ENCODE results near the gene HK1.

The HK1 gene

DNA sequence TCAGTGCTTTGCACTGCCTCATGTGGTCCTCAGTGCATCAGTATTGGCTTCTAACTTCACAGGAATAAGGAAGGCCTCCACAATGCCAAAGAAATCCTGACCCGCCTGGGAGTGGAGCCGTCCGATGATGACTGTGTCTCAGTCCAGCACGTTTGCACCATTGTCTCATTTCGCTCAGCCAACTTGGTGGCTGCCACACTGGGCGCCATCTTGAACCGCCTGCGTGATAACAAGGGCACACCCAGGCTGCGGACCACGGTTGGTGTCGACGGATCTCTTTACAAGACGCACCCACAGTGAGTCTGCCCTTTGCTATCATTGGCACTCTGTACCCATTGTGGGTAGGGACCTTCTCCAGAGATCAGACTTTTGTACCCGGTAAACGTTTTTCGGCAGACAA is 101.5 kb downstream of the HK1 start:
- Histone ChIP-seq H3K27ac (ENCODE audit: low read depth in 2 of 2, low read length in 2 of 2) (no peak overlapping the region), H3K27me3 (ENCODE audit: control insufficient read depth in 2 of 2, insufficient read depth in 2 of 2, low read length in 2 of 2) (no peaks in the 10 kb centered on the region), H3K9me3 (ENCODE audit: control insufficient read depth in 2 of 2, low read length in 2 of 2) (no peaks in the 10 kb centered on the region), H3K4me1 (ENCODE audit: control insufficient read depth in 2 of 2, insufficient read depth in 2 of 2, low read length in 2 of 2) (no peaks in the 10 kb centered on the region), H3K9ac (ENCODE audit: low read depth in 1 of 2, low read length in 2 of 2) (no peak overlapping the region), H3K36me3 (ENCODE audit: control insufficient read depth in 2 of 2, insufficient read depth in 2 of 2, low read length in 2 of 2) (peaks cover 57 to 68% of the 10 kb centered on the region in 2 donors), H3K4me3 (ENCODE audit: low read length in 2 of 2) (no peak overlapping the region)

GRCh38 chr10:69382382-69383117 is 104.3 kb downstream of the HK1 start:
- H3K27ac ChIP-seq (ENCODE audit: low read depth in 2 of 2, low read length in 2 of 2), result no peak overlapping the region
- no peaks in the 10 kb centered on the region for H3K9me3 ChIP-seq (ENCODE audit: control insufficient read depth in 2 of 2, low read length in 2 of 2)
- peaks cover 50 to 69% of the 10 kb centered on the region in 2 donors for H3K36me3 ChIP-seq (ENCODE audit: control insufficient read depth in 2 of 2, insufficient read depth in 2 of 2, low read length in 2 of 2)
- no peak overlapping the region for H3K9ac ChIP-seq (ENCODE audit: low read depth in 1 of 2, low read length in 2 of 2)
- H3K4me1 ChIP-seq (ENCODE audit: control insufficient read depth in 2 of 2, insufficient read depth in 2 of 2, low read length in 2 of 2), result peaks cover 4 to 5% of the 10 kb centered on the region in 2 donors
- no peak overlapping the region for H3K4me3 ChIP-seq (ENCODE audit: low read length in 2 of 2)
- H3K27me3 ChIP-seq (ENCODE audit: control insufficient read depth in 2 of 2, insufficient read depth in 2 of 2, low read length in 2 of 2), result no peaks in the 10 kb centered on the region

GRCh38 chr10:69383558-69383957 is 105.3 kb downstream of the HK1 start:
- H3K27me3 ChIP-seq (ENCODE audit: control insufficient read depth in 2 of 2, insufficient read depth in 2 of 2, low read length in 2 of 2), result no peaks in the 10 kb centered on the region
- H3K9me3 ChIP-seq (ENCODE audit: control insufficient read depth in 2 of 2, low read length in 2 of 2), result no peaks in the 10 kb centered on the region
- no peak overlapping the region for H3K27ac ChIP-seq (ENCODE audit: low read depth in 2 of 2, low read length in 2 of 2)
- H3K9ac ChIP-seq (ENCODE audit: low read depth in 1 of 2, low read length in 2 of 2), result no peak overlapping the region
- no peak overlapping the region for H3K4me3 ChIP-seq (ENCODE audit: low read length in 2 of 2)
- peaks cover 4 to 5% of the 10 kb centered on the region in 2 donors for H3K4me1 ChIP-seq (ENCODE audit: control insufficient read depth in 2 of 2, insufficient read depth in 2 of 2, low read length in 2 of 2)
- peaks cover 52 to 70% of the 10 kb centered on the region in 2 donors for H3K36me3 ChIP-seq (ENCODE audit: control insufficient read depth in 2 of 2, insufficient read depth in 2 of 2, low read length in 2 of 2)

DNA sequence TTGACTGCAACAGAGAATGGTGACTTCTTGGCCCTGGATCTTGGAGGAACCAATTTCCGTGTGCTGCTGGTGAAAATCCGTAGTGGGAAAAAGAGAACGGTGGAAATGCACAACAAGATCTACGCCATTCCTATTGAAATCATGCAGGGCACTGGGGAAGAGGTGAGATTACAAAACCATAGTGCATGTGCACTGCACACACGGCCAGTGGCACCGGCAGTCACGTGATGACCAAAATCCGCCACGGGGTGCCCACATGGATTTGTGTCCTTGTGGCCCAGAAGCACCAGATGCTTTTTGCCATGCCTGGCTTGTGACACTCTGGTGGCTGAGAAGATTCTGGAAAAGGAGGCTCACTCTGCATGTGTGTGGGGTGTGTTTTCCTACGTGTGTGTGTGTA is 106.0 kb downstream of the HK1 start:
- H3K9ac ChIP-seq (ENCODE audit: low read depth in 1 of 2, low read length in 2 of 2), result no peak overlapping the region
- H3K4me1 ChIP-seq (ENCODE audit: control insufficient read depth in 2 of 2, insufficient read depth in 2 of 2, low read length in 2 of 2), result peaks cover 4 to 5% of the 10 kb centered on the region in 2 donors
- H3K4me3 ChIP-seq (ENCODE audit: low read length in 2 of 2), result no peak overlapping the region
- H3K9me3 ChIP-seq (ENCODE audit: control insufficient read depth in 2 of 2, low read length in 2 of 2), result no peaks in the 10 kb centered on the region
- H3K36me3 ChIP-seq (ENCODE audit: control insufficient read depth in 2 of 2, insufficient read depth in 2 of 2, low read length in 2 of 2), result peaks cover 58 to 73% of the 10 kb centered on the region in 2 donors
- no peak overlapping the region for H3K27ac ChIP-seq (ENCODE audit: low read depth in 2 of 2, low read length in 2 of 2)
- no peaks in the 10 kb centered on the region for H3K27me3 ChIP-seq (ENCODE audit: control insufficient read depth in 2 of 2, insufficient read depth in 2 of 2, low read length in 2 of 2)

GRCh38 chr10:69385454-69386350 is 107.4 kb downstream of the HK1 start:
- H3K27ac ChIP-seq (ENCODE audit: low read depth in 2 of 2, low read length in 2 of 2), result peak overlapping the region; percentile 48 to 50

GRCh38 chr10:69387500-69387899 is 109.2 kb downstream of the HK1 start:
- H3K9me3 ChIP-seq (ENCODE audit: control insufficient read depth in 2 of 2, low read length in 2 of 2), result no peaks in the 10 kb centered on the region
- H3K36me3 ChIP-seq (ENCODE audit: control insufficient read depth in 2 of 2, insufficient read depth in 2 of 2, low read length in 2 of 2), result peaks cover 44 to 70% of the 10 kb centered on the region in 2 donors
- no peaks in the 10 kb centered on the region for H3K27me3 ChIP-seq (ENCODE audit: control insufficient read depth in 2 of 2, insufficient read depth in 2 of 2, low read length in 2 of 2)
- H3K4me1 ChIP-seq (ENCODE audit: control insufficient read depth in 2 of 2, insufficient read depth in 2 of 2, low read length in 2 of 2), result peaks cover 4 to 5% of the 10 kb centered on the region in 2 donors
- no peak overlapping the region for H3K27ac ChIP-seq (ENCODE audit: low read depth in 2 of 2, low read length in 2 of 2)
- H3K4me3 ChIP-seq (ENCODE audit: low read length in 2 of 2), result no peak overlapping the region
- H3K9ac ChIP-seq (ENCODE audit: low read depth in 1 of 2, low read length in 2 of 2), result no peak overlapping the region

More at GRCh38 chr10:69385454-69386350, 107.4 kb downstream of the HK1 start:
- Histone ChIP-seq H3K9ac (ENCODE audit: low read depth in 1 of 2, low read length in 2 of 2) (no peak overlapping the region), H3K4me1 (ENCODE audit: control insufficient read depth in 2 of 2, insufficient read depth in 2 of 2, low read length in 2 of 2) (peaks cover 4 to 5% of the 10 kb centered on the region in 2 donors), H3K9me3 (ENCODE audit: control insufficient read depth in 2 of 2, low read length in 2 of 2) (no peaks in the 10 kb centered on the region), H3K36me3 (ENCODE audit: control insufficient read depth in 2 of 2, insufficient read depth in 2 of 2, low read length in 2 of 2) (peaks cover 47 to 69% of the 10 kb centered on the region in 2 donors), H3K4me3 (ENCODE audit: low read length in 2 of 2) (no peak overlapping the region), H3K27me3 (ENCODE audit: control insufficient read depth in 2 of 2, insufficient read depth in 2 of 2, low read length in 2 of 2) (no peaks in the 10 kb centered on the region)

DNA sequence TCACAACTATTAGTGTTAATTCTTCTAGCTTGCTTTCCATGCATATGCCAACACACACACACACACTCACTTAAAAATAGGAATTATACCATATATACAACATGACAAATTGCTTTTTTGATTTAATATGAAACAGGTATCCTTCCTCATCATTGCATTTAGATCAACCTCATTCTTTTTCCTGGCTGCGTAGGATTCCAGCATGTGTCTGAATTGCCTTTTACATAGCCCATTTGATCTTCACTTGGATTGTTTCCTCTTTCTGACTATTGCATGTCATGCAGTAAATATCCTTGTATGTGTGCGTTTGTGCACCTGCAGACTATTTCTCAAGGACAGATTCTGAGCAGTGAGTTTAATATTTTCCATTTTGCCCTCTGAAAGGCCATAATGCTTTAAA is 110.2 kb downstream of the HK1 start:
- no peaks in the 10 kb centered on the region for H3K27me3 ChIP-seq (ENCODE audit: control insufficient read depth in 2 of 2, insufficient read depth in 2 of 2, low read length in 2 of 2)
- H3K4me1 ChIP-seq (ENCODE audit: control insufficient read depth in 2 of 2, insufficient read depth in 2 of 2, low read length in 2 of 2), result peaks cover 4 to 5% of the 10 kb centered on the region in 2 donors
- no peak overlapping the region for H3K4me3 ChIP-seq (ENCODE audit: low read length in 2 of 2)
- no peak overlapping the region for H3K9ac ChIP-seq (ENCODE audit: low read depth in 1 of 2, low read length in 2 of 2)
- H3K36me3 ChIP-seq (ENCODE audit: control insufficient read depth in 2 of 2, insufficient read depth in 2 of 2, low read length in 2 of 2), result peaks cover 37 to 60% of the 10 kb centered on the region in 2 donors
- no peaks in the 10 kb centered on the region for H3K9me3 ChIP-seq (ENCODE audit: control insufficient read depth in 2 of 2, low read length in 2 of 2)
- no peak overlapping the region for H3K27ac ChIP-seq (ENCODE audit: low read depth in 2 of 2, low read length in 2 of 2)

DNA sequence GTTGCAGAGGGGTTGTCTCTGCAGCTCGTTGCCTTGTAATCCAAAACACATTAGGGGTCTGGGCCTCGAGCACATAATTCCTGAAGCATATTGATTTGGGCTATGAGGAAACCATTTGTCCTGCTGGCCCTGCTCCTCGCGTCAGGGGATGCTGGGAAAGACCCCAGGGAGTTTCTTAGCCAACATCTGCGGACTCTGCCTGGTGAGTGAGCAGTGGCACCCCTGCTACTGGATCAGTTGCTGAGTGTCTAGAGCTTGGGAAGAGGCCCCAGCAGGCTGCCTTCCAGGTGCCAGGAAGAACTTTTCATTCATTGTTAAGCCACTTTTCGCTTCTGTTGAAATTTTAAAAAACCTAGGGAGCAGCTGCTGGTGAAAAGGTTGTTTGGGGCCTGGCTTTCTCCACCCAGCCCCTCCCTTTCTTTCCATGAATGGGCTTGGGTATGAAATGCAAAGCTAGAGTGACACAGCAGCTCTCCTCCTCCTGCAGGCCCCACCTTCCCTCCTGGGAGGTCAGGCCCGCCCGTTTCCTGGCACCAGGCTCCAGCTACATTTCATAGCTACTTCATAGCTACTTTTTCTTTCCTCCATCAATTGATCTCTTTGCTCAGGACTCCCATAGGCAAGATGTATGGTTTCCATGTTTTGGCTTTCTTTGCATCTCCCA is 111.7 kb downstream of the HK1 start:
- Histone ChIP-seq H3K27ac (ENCODE audit: low read depth in 2 of 2, low read length in 2 of 2) (no peak overlapping the region), H3K4me3 (ENCODE audit: low read length in 2 of 2) (no peak overlapping the region), H3K4me1 (ENCODE audit: control insufficient read depth in 2 of 2, insufficient read depth in 2 of 2, low read length in 2 of 2) (peaks cover 4 to 5% of the 10 kb centered on the region in 2 donors), H3K27me3 (ENCODE audit: control insufficient read depth in 2 of 2, insufficient read depth in 2 of 2, low read length in 2 of 2) (no peaks in the 10 kb centered on the region), H3K9ac (ENCODE audit: low read depth in 1 of 2, low read length in 2 of 2) (no peak overlapping the region), H3K36me3 (ENCODE audit: control insufficient read depth in 2 of 2, insufficient read depth in 2 of 2, low read length in 2 of 2) (peaks cover 35 to 50% of the 10 kb centered on the region in 2 donors), H3K9me3 (ENCODE audit: control insufficient read depth in 2 of 2, low read length in 2 of 2) (no peaks in the 10 kb centered on the region)

DNA sequence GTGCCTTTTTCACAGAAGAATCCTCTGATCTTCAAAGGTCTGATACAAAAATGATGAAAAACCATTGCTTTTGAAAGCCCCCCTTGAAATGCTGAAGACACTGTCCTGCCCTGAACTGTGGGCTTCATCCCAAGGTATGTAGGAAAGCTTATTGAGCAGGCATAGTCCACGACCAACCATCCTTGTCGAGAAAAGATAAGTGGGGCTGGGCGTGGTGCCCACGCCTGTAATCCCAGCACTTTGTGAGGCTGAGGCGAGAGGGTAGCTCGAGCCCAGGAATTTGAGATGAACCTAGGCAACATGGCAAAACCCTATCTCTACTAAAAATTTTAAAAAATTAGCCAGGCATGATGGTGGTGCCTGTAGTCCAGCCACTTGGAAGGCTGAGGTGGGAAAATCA is 112.9 kb downstream of the HK1 start:
- Histone ChIP-seq H3K36me3 (ENCODE audit: control insufficient read depth in 2 of 2, insufficient read depth in 2 of 2, low read length in 2 of 2) (peaks cover 35 to 42% of the 10 kb centered on the region in 2 donors), H3K27ac (ENCODE audit: low read depth in 2 of 2, low read length in 2 of 2) (no peak overlapping the region), H3K27me3 (ENCODE audit: control insufficient read depth in 2 of 2, insufficient read depth in 2 of 2, low read length in 2 of 2) (no peaks in the 10 kb centered on the region), H3K4me3 (ENCODE audit: low read length in 2 of 2) (no peak overlapping the region), H3K9me3 (ENCODE audit: control insufficient read depth in 2 of 2, low read length in 2 of 2) (no peaks in the 10 kb centered on the region), H3K9ac (ENCODE audit: low read depth in 1 of 2, low read length in 2 of 2) (no peak overlapping the region), H3K4me1 (ENCODE audit: control insufficient read depth in 2 of 2, insufficient read depth in 2 of 2, low read length in 2 of 2) (peaks cover under 1% of the 10 kb centered on the region in 2 donors)
